HG03521 (cell line): ENCODE results near the gene IGFBPL1.
"Not testable (repeated sequence)": the region's sequence is repeated elsewhere in the genome, so short reads cannot be mapped to it uniquely, and the experiment has no call there.

Experiments used
- ATAC-seq: cut with Tn5 transposase; IDR thresholded peaks from one replicate; pipeline ENCODE4 v1.9.1; 2021; ENCODE audit warnings: mild to moderate bottlenecking, moderate library complexity; ENCODE audit not compliant: unreplicated experiment

Gene IGFBPL1

GRCh38 chr9:38380230-38380871, 43.9 kb downstream of the IGFBPL1 start:
- ATAC-seq, result no peak

DNA sequence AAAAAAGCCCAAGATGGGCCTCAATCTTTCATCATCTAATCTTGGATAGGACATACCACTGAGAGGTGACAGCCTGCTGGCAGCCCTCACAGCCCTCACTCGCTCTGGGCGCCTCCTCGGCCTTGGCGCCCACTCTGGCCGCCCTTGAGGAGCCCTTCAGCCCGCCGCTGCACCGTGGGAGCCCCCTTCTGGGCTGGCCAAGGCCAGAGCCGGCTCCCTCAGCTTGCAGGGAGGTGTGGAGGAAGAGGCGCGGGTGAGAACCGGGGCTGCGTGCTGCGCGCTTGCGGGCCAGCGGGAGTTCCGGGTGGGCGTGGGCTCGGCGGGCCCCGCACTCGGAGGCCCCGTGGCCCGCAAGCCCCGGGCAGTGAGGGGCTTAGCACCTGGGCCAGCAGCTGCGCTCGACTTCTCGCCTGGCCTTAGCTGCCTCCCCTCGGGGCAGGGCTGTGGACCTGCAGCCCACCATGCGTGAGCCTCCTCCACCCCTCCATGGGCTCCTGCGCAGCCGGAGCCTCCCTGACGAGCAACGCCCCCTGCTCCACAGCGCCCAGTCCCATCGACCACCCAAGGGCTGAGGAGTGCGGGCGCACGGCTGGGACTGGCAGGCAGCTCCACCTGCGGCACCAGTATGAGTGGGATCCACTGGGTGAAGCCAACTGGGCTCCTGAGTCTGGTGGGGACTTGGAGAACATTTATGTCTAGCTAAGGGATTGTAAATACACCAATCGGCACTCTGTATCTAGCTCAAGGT, 46.7 kb downstream of the IGFBPL1 start:
- ATAC-seq, result not testable (repeated sequence)

GRCh38 chr9:38376021-38376670, 48.1 kb downstream of the IGFBPL1 start:
- no peak for ATAC-seq

GRCh38 chr9:38375572-38375963, 48.7 kb downstream of the IGFBPL1 start:
- no peak for ATAC-seq

DNA sequence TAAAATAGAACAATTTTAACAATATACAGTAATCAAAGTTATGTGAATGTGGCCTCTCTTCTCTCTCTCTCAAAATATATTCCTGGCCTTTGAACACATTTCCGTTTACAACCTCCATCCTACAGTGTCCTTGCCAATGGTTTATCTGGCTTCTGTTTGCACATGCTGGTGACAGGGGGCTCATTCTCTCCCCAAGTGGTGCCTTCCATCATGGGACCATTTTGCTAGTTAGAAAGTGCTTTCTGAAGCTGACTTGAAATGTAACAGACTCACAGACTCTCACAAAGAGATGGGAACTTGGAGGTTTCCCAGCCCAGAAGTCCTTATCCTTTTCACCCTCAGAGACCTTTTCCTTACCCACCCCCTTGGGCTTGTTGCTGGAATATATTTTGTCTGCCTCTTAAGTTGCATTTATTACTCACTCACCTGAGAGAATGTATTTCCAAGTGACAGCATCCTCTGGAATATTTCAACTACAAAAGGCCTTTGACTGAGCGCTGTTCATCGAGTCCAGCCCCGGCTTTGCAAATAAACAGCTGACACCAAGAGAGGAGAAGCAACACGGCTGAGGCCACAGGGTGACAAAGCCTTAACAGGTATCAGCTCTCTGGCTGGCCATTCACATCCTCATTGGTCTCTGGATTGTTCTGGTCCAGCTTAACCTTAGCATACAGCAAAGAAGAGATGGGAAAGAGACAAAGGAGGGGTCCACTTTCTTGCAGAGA, 49.2 kb downstream of the IGFBPL1 start:
- no peak for ATAC-seq

GRCh38 chr9:38373679-38374078, 50.6 kb downstream of the IGFBPL1 start:
- ATAC-seq, result no peak

GRCh38 chr9:38372762-38373619, 51.3 kb downstream of the IGFBPL1 start:
- no peak for ATAC-seq

DNA sequence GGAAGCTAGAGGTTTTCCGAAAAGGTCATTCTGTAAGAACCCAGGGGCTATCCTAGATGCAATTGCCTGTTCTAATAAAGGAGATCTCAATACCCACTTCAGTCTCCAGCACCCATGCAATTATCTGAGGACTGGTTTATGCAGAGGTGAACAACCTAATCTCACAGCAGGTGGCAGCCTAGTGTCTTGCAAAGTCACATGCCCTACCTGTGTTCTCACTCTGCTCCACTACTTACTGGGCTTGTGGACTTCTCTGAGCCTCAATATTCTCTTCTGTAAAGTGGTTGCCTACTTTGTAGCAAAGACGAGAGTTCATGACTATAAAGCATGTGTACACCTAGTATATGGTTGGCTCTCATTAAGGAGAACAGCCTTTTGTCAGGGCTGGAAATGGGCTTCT, 52.8 kb downstream of the IGFBPL1 start:
- no peak for ATAC-seq

GRCh38 chr9:38370176-38370575, 54.1 kb downstream of the IGFBPL1 start:
- ATAC-seq, result no peak

DNA sequence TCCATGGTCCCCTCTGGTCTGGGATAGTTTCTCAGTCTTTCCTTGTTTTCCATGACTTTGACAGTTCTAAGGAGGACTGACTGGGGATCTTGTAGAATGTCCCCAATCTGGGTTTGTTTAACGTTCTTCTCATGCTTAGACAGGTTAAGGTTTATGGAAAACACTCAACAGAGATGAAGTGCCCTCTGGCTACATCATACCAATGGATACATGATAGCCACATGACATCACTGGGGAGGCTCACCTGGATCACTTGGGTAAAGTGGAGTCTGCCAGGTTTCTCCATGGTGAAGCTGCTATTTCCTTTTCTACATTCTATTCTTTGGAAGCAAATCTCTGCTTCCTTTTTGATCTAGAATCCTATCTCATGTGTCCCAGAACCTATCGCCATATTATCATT, 55.5 kb downstream of the IGFBPL1 start:
- no peak for ATAC-seq

- ATAC-seq, result no peak
Observed at GRCh38 chr9:38367898-38368297, 56.4 kb downstream of the IGFBPL1 start.

GRCh38 chr9:38363589-38363925, 60.7 kb downstream of the IGFBPL1 start:
- ATAC-seq, result no peak

DNA sequence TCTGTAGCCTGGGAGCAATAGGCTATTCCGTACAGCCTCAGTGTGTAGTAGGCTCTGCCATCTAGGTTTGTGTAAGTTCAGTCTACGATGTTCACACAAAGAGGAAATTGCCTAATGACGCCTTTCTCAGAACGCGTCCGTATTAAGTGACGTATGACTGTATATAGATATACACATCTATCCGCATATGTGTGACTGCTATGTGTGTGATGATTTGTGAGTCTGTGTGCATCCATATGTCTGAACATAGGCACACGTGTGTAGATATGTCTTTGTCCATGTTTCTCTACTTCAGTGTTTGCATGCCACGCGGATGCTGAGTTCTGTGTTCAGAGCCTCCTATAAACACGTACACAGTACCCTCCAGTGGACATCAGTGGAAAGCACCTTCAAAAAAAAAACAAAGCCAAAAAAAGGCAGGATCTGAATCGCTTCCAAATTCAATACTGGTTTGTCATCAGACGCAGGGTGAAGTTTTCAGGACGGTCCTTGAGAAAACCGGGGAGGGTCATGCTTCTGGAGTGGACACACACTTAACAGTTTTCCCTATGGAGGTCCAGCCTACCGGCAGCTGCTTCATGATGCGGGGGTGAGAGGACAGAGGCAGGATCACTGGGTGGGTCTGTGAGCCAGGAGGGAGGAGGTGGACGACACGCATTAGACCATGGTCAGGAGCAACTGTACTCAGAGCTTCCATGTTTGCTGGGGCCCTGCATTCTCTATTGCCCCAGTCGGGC, 61.2 kb downstream of the IGFBPL1 start:
- no peak for ATAC-seq

DNA sequence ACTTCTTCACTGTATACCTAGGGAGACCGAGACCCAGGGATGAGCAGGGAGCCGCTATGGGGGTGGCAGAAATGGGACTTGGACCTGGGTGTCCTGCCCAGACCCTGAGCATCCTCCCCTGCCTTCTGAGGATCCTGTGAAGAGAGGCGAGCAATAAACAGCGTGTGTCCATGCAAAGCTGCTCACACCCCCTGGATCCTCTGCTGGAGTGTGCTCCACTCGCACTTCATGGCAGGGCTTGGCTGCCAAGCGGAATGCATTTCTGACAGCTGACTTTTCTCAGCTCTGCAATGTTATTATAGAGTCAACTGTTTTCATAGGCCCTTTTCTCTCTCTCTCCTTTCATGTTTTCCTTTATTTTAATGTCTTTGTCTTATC, 62.8 kb downstream of the IGFBPL1 start:
- no peak for ATAC-seq

DNA sequence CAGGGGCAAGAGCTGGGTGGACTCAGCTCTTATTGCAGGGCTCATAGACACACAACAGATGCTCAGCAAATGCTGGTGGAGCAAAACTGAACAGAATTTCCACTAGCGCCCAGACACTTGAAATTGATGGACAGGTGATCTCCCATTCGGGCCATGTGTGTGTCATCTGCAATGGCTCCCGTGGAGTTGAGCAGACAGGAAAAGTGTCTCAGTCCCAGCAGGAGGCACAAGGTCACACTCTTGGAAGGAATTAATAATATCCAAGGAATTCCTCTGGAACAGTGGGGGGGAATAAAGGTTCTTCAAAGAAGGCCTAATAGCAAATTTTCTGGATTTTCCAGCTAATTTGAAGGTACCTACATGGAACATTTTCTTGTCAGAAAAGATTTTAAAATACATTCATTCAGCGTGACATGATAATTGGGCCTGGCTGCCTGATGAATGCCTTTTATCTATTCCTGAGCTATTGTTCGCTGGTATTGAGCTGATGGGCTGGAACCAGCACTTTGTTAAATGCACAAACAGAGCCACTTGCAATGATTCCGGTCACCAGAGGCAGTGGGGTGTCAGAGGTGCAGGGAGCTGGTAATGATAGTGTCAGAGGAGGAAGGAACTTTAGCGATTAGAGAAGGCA, 63.3 kb downstream of the IGFBPL1 start:
- ATAC-seq, result no peak

- ATAC-seq, result no peak
Observed at GRCh38 chr9:38359689-38360385, 64.4 kb downstream of the IGFBPL1 start.

DNA sequence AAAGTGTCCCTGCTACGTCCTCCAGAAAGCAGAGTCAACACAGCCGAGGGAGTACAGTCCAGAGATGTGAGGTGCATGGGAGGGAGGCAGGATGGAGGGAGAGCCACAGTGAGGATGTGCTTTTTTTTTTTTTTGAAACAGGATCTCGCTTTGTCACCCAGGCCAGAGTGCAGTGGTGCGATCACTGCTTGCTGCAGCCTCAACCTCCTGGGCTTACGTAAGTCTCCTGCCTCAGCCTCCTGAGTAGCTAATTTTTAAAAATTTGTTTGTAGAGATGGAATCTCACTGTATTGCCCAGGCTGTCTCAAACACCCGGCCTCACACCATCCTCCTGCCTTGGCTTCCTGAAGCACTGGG, 65.0 kb downstream of the IGFBPL1 start:
- no peak for ATAC-seq

DNA sequence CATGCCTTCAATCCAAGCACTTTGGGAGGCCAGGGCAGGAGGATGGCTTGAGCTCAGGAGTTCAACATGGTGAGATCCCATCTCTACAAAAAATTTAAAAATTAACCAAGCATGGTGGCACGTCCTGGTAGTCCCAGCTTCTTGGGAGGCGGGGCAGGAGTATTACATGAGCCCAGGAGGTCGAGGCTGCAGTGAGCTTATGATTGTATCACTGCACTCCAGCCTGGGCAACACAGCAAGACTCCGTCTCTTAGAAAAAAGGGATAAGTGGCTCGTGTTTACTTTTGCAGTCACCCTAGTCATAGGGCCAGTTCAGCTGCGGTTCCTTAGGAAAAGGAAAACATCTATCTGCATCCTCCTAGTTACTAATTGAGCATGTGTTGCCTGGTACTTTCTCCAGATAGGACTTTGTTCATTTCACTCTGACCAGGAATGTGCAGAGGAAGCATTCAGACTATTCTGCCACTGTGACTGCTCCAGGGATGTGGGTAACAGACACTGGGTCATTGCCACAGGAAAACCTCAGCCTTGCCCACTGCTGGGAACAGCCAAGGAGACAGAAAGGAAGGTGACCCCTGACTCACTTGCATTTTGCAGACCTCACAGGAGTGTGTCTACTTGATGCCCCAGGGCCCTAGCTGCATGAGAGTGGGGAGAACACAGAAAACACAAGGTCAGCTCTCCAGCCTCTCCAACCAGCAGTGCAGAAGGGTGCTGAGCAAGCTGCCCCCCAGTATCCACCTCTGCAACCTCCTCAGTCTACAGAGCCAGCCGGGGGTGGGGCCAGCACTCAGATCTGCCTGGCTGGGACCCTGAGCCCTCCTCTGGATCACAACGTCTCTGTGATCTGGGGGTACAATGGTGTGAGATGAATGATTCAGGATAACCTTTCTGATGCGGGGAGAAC, 65.6 kb downstream of the IGFBPL1 start:
- no peak for ATAC-seq
